Adrenal gland (tissue), 5 donors: ENCODE results near the gene CCDC170.

ENCODE experiments used
- CTCF ChIP-seq, 6 experiments: fragments of 450-650 bp in 4 of 6; fragments of 200-600 bp in 2 of 6; sonication (generic) in 1 of 6; IDR thresholded peaks; 1 replicate in 5 of 6; 2 replicates in 1 of 6; pipeline versions ENCODE4 v1.5.1 to v1.8.0; 2016 to 2021; ENCODE audit warnings: antibody characterized with exemption in 6 of 6, mild to moderate bottlenecking in 2 of 6, moderate library complexity in 1 of 6
- POLR2A ChIP-seq, 2 donors: fragments of 450-650 bp; IDR thresholded peaks; one replicate each; pipeline ENCODE4 v1.6.1; 2017; ENCODE audit warnings: antibody characterized with exemption in 2 of 2, mild to moderate bottlenecking in 2 of 2, moderate library complexity in 1 of 2
- donor health status: DM: no; HTN: no; CAD: no.

DNA sequence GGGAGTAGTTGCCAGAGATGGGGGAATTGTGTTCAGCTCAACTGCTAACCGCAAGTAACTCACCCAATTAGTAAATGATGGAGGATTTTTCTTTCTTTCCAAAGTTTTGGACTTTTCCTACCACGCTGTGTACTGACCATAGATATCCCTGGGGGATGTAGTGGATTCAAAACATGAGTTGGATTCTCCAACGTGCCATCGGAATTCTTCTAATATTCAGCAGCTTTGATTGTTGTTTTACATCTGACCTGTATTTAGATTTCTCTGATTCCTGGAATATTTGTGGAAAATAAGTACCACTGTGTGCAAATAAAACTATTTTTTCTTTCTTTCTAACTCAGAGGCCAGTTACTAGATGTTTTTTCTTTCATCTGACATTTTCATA is 1.1 kb downstream of the CCDC170 start:
- TF ChIP-seq CTCF (IDR thresholded peaks at IDR 0.05): no peak
- no peak for TF ChIP-seq POLR2A (IDR thresholded peaks at IDR 0.05)
